Panc1 (cell line): ENCODE data around the gene S100PBP. TPM values are rescaled to one million over a fixed set of nuclear protein-coding genes. Genes with fewer than 3 reads are reported as not detected.

Experiments used
- ATAC-seq: fragments of 200-7000 bp; cut with Tn5 transposase; 2 replicates; pipeline ENCODE4 v1.9.1; 2020; ENCODE audit warnings: mild to moderate bottlenecking, moderate library complexity
- BruUV-seq: library from RNA; stranded (reverse); fragments of 400-500 nt; replicated peaks from 2 replicates; lab custom pipeline; 2021; lab: Mats Ljungman, UMichigan
- CTCF ChIA-PET: fragments of 300-600 bp; sonication (Branson Sonifier 250); formaldehyde crosslinking; loops from one replicate; lab custom pipeline; 2022; ENCODE audit warnings: antibody characterized with exemption; lab: Charles Lee
- POLR2A ChIA-PET: fragments of 300-600 bp; sonication (Branson Sonifier 250); formaldehyde crosslinking; loops from one replicate; lab custom pipeline; 2022; ENCODE audit warnings: antibody characterized with exemption; lab: Charles Lee
- DNase-seq: peaks from one replicate; pipeline ENCODE4 v3.0.0-alpha.2; 2010; ENCODE audit warnings: low read depth, low spot score
- H3K27ac ChIP-seq: 2 replicates; pipeline ENCODE4 v1.5.1; 2011; ENCODE audit warnings: mild to moderate bottlenecking, low read length, inconsistent platforms
- H3K27me3 ChIP-seq: fragments of 200-500 bp; sonication (Bioruptor generic); 2 replicates; pipeline ENCODE4 v1.6.0; 2014; ENCODE audit warnings: low read length, inconsistent platforms; ENCODE audit not compliant: control insufficient read depth, insufficient read depth
- H3K36me3 ChIP-seq: fragments of 200-500 bp; sonication (Bioruptor generic); 2 replicates; pipeline ENCODE4 v1.5.1; 2014; ENCODE audit warnings: inconsistent platforms, mild to moderate bottlenecking, low read length, moderate library complexity; ENCODE audit not compliant: control insufficient read depth, insufficient read depth
- H3K4me1 ChIP-seq: 2 replicates; pipeline ENCODE4 v1.5.1; 2011; ENCODE audit warnings: inconsistent platforms, mild to moderate bottlenecking, low read length, moderate library complexity; ENCODE audit not compliant: control insufficient read depth, insufficient read depth
- H3K4me3 ChIP-seq, 2 experiments: 2 replicates each; pipeline ENCODE4 v1.5.1; 2011 to 2012; ENCODE audit warnings: low read depth in 2 of 2, low read length in 2 of 2, mild to moderate bottlenecking in 2 of 2, inconsistent platforms in 1 of 2, moderate library complexity in 1 of 2
- H3K9me3 ChIP-seq: fragments of 200-500 bp; sonication (Bioruptor generic); 2 replicates; pipeline ENCODE4 v1.5.1; 2014; ENCODE audit warnings: low read depth, mild to moderate bottlenecking, inconsistent platforms, low read length, moderate library complexity; ENCODE audit not compliant: control insufficient read depth, insufficient read depth
- POLR2AphosphoS5 ChIP-seq: IDR thresholded peaks from 2 replicates; pipeline ENCODE4 v1.6.1; 2012; ENCODE audit warnings: mild to moderate bottlenecking, low read depth, low read length, moderate library complexity
- REST ChIP-seq, 2 experiments: IDR thresholded peaks; 2 replicates each; pipeline ENCODE4 v1.6.1; 2011 to 2012; ENCODE audit warnings: low read depth in 2 of 2, control low read depth in 1 of 2, low read length in 1 of 2, mild to moderate bottlenecking in 1 of 2, moderate library complexity in 1 of 2; ENCODE audit not compliant: insufficient read depth in 1 of 2
- SIN3A ChIP-seq: IDR thresholded peaks from 2 replicates; pipeline ENCODE4 v1.6.1; 2012; ENCODE audit warnings: low read depth, mild to moderate bottlenecking, low read length, moderate library complexity, borderline replicate concordance; ENCODE audit not compliant: insufficient read depth
- TCF7L2 ChIP-seq: IDR thresholded peaks from 2 replicates; pipeline ENCODE4 v1.6.1; 2011; ENCODE audit warnings: mild to moderate bottlenecking, low read depth, low read length, inconsistent platforms
- in situ Hi-C: cut with HindIII; loops from 2 replicates; pipeline ENCODE4 v1.10.0; 2016; ENCODE audit warnings: low sequenced_read_pairs, low pct_unique_long_range_greater_than_20kb
- intact Hi-C: fragments of 100-400 bp; cut with micrococcal nuclease; formaldehyde crosslinking; loops from one replicate; pipeline ENCODE4 v1.10.0; 2022; ENCODE audit not compliant: unreplicated experiment
- total RNA-seq: library from RNA; stranded (reverse); gene quantifications from one replicate; pipeline ENCODE4 v1.2.1, GENCODE V29; 2021; ENCODE audit not compliant: unreplicated experiment
- TF ChIP-seq, protein P1 (sequence below): fragments of 450-650 bp; IDR thresholded peaks from 2 replicates; pipeline ENCODE4 v1.5.1; 2017; ENCODE audit warnings: mild to moderate bottlenecking

Gene S100PBP
- total RNA-seq, 1 experiment from 2014 or later, result 55.4 TPM

DNA sequence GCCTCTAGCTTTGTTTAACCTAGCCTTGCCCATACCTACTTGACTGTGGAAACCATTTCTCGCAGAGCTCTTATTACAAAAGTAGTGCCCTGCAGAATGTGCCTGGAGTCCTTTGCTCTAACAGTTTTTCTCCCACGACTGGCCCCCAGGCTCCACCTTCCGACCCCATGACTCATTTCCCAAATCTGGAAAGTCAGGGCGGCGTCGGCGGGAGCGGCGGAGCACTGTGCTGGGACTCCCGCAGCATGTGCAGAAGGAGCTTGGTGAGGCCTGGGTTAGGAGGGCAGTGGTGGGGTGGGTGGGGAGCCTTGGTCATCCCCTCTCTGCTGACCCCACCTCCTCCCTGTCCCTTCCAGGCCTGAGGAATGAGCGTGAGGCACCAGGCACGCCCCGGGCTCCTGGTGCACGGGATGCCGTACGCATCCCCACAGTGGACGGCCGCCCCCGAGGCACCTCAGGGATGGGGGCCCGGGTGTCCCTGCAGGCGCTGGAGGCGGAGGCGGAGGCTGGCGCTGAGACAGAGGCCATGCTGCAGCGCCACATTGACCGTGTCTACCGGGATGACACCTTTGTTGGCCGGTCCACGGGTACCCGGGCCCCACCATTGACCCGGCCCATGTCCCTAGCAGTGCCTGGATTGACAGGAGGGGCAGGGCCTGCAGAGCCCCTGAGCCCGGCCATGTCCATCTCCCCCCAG lies 47.8 kb upstream of the S100PBP start:
- CTCF ChIA-PET, result interaction anchor here (0.6 to 2.0 kb wide), 5 partner anchors 20 to 376 kb away, joined by 4 to 20 read pairs (median 6); no protein-coding TSS in a partner anchor
- H3K36me3 ChIP-seq, result no peaks in the 10 kb centered on the region
- peaks cover 78% of the 10 kb centered on the region for H3K4me1 ChIP-seq
- H3K27me3 ChIP-seq, result no peaks in the 10 kb centered on the region
- DNase-seq (no peak), ATAC-seq (peak; percentile 17)
- no peak for TF ChIP-seq POLR2AphosphoS5
- TF ChIP-seq, protein P1, sequence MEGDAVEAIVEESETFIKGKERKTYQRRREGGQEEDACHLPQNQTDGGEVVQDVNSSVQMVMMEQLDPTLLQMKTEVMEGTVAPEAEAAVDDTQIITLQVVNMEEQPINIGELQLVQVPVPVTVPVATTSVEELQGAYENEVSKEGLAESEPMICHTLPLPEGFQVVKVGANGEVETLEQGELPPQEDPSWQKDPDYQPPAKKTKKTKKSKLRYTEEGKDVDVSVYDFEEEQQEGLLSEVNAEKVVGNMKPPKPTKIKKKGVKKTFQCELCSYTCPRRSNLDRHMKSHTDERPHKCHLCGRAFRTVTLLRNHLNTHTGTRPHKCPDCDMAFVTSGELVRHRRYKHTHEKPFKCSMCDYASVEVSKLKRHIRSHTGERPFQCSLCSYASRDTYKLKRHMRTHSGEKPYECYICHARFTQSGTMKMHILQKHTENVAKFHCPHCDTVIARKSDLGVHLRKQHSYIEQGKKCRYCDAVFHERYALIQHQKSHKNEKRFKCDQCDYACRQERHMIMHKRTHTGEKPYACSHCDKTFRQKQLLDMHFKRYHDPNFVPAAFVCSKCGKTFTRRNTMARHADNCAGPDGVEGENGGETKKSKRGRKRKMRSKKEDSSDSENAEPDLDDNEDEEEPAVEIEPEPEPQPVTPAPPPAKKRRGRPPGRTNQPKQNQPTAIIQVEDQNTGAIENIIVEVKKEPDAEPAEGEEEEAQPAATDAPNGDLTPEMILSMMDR, result no peak
- TF ChIP-seq REST (IDR thresholded peaks at IDR 0.05; ENCODE audit: insufficient read depth in 1 of 2, low read depth in 2 of 2, low read length in 1 of 2), result no peak
- TF ChIP-seq SIN3A, result no peak
- TF ChIP-seq TCF7L2, result no peak
- POLR2A ChIA-PET, result interaction anchor here (0.7 kb wide), 1 partner anchor 12 kb away, joined by 3 read pairs; no protein-coding TSS in a partner anchor
- peak overlapping the region; percentile 36 for H3K27ac ChIP-seq
- H3K9me3 ChIP-seq, result no peaks in the 10 kb centered on the region
- intact Hi-C loops (no loop called here), in situ Hi-C loops (loop anchor here (10.0 kb wide), 1 partner anchor 55 kb away; no protein-coding TSS in a partner anchor)
- H3K4me3 ChIP-seq, result no peak overlapping the region
- no TSS peak for BruUV-seq

DNA sequence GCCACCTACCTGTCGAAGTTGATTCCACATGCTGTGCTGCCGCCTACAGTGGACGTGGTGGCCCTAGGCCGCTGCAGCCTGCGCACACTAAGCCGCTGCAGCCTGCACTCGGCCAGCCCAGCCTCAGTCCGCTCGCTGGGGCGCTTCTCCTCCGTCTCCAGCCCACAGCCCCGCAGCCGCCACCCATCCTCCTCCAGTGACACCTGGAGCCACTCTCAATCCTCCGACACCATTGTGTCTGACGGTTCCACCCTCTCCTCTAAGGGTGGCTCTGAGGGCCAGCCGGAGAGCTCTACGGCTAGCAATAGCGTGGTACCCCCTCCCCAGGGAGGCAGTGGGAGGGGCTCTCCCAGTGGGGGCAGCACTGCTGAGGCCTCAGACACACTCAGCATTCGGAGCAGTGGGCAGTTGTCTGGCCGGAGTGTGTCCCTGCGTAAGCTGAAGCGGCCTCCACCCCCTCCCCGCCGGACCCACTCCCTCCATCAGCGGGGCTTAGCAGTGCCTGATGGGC lies 47.2 kb upstream of the S100PBP start:
- Histone ChIP-seq H3K4me3 (no peak overlapping the region), H3K36me3 (no peaks in the 10 kb centered on the region; the same call in 1 of the 2 replicates), H3K27ac (no peak overlapping the region), H3K9me3 (no peaks in the 10 kb centered on the region), H3K27me3 (no peaks in the 10 kb centered on the region), H3K4me1 (peaks cover 78% of the 10 kb centered on the region)
- in situ Hi-C loops, result no loop called here
- no peak for TF ChIP-seq REST (IDR thresholded peaks at IDR 0.05; ENCODE audit: insufficient read depth in 1 of 2, low read depth in 2 of 2, low read length in 1 of 2)
- no peak for TF ChIP-seq POLR2AphosphoS5
- TF ChIP-seq, protein P1, result no peak
- no peak for TF ChIP-seq SIN3A
- TF ChIP-seq TCF7L2, result no peak
- intact Hi-C loops, result no loop called here
- BruUV-seq, result no TSS peak
- POLR2A ChIA-PET, result no interaction called here
- ATAC-seq (0 out of 2 replicates have a peak, but pooled peaks have one; percentile 2), DNase-seq (no peak)
- CTCF ChIA-PET, result interaction anchor here (2.0 kb wide), 1 partner anchor 58 kb away, joined by 20 read pairs; no protein-coding TSS in a partner anchor
